Esophagus squamous epithelium (tissue), 4 donors: ENCODE measurements around the gene SLC46A3.

Experiments used
- CTCF ChIP-seq, 6 experiments: fragments of 450-650 bp in 4 of 6; fragments of 200-600 bp in 2 of 6; sonication (generic) in 2 of 6; IDR thresholded peaks; one replicate each; pipeline ENCODE4 v1.5.1; 2016 to 2019; ENCODE audit warnings: antibody characterized with exemption in 6 of 6, mild to moderate bottlenecking in 4 of 6, moderate library complexity in 4 of 6
- POLR2A ChIP-seq, 4 donors: fragments of 450-650 bp; IDR thresholded peaks; one replicate each; pipeline ENCODE4 v1.6.1; 2017; ENCODE audit warnings: antibody characterized with exemption in 4 of 4, mild to moderate bottlenecking in 4 of 4, moderate library complexity in 3 of 4

GRCh38 chr13:28746287-28746612 lies 27.5 kb upstream of the SLC46A3 start:
- TF ChIP-seq CTCF (IDR thresholded peaks at IDR 0.05) (no peak), POLR2A (IDR thresholded peaks at IDR 0.05) (no peak)
